Adrenal gland (tissue), 5 donors: ENCODE measurements around the gene TNS3.

Experiments
- CTCF ChIP-seq, 6 experiments: fragments of 450-650 bp in 4 of 6; fragments of 200-600 bp in 2 of 6; sonication (generic) in 1 of 6; IDR thresholded peaks; 1 replicate in 5 of 6; 2 replicates in 1 of 6; pipeline versions ENCODE4 v1.5.1 to v1.8.0; 2016 to 2021; ENCODE audit warnings: antibody characterized with exemption in 6 of 6, mild to moderate bottlenecking in 2 of 6, moderate library complexity in 1 of 6
- POLR2A ChIP-seq, 2 donors: fragments of 450-650 bp; IDR thresholded peaks; one replicate each; pipeline ENCODE4 v1.6.1; 2017; ENCODE audit warnings: antibody characterized with exemption in 2 of 2, mild to moderate bottlenecking in 2 of 2, moderate library complexity in 1 of 2
- donor health status: DM: no; HTN: no; CAD: no.

GRCh38 chr7:47327346-47327697 lies 254.6 kb downstream of the TNS3 start:
- TF ChIP-seq CTCF (IDR thresholded peaks at IDR 0.05) = no peak
- no peak for TF ChIP-seq POLR2A (IDR thresholded peaks at IDR 0.05)
